Fibroblast of pulmonary artery (primary cell): ENCODE data around the gene PUDP.

Source experiments
- DNase-seq: peaks from one replicate; pipeline ENCODE4 v3.0.0-alpha.2; 2010; ENCODE audit warnings: low read depth
- H3K4me3 ChIP-seq: replicated peaks from 2 replicates; pipeline ENCODE4 v1.5.1; 2011; ENCODE audit warnings: low read depth, mild to moderate bottlenecking, control low read depth, low read length, moderate library complexity
- CTCF ChIP-seq: IDR thresholded peaks from 2 replicates; pipeline ENCODE4 v1.5.1; 2011; ENCODE audit warnings: mild to moderate bottlenecking, control low read depth, low read length, inconsistent platforms; ENCODE audit errors: missing control alignments

PUDP gene

GRCh38 chrX:7060444-7060843 lies 87.5 kb downstream of the PUDP start:
- H3K4me3 ChIP-seq, result no peak overlapping the region
- no peak for TF ChIP-seq CTCF
- no peak for DNase-seq

- H3K4me3 ChIP-seq, result no peak overlapping the region
- DNase-seq, result no peak
- TF ChIP-seq CTCF, result no peak
Observed at GRCh38 chrX:7059859-7060258, 88.1 kb downstream of the PUDP start.

GRCh38 chrX:7059214-7059838 lies 88.6 kb downstream of the PUDP start:
- TF ChIP-seq CTCF, result no peak
- DNase-seq, result no peak
- no peak overlapping the region for H3K4me3 ChIP-seq

- no peak for DNase-seq
- H3K4me3 ChIP-seq, result no peak overlapping the region
- no peak for TF ChIP-seq CTCF
Observed at GRCh38 chrX:7055386-7056137, 92.4 kb downstream of the PUDP start.

GRCh38 chrX:7054219-7055216 lies 93.4 kb downstream of the PUDP start:
- no peak for TF ChIP-seq CTCF
- no peak for DNase-seq
- H3K4me3 ChIP-seq, result no peak overlapping the region

GRCh38 chrX:7052541-7052940 lies 95.4 kb downstream of the PUDP start:
- DNase-seq, result no peak
- no peak overlapping the region for H3K4me3 ChIP-seq
- no peak for TF ChIP-seq CTCF
